Stimulated activated CD4-positive, alpha-beta T cell treated with anti-CD3 and anti-CD28 coated beads, Interleukin-2, amount 100 ng/mL, for 4 hours (primary cell): ENCODE data around the gene PAIP1.
"Not testable (repeated sequence)": the region's sequence is repeated elsewhere in the genome, so short reads cannot be mapped to it uniquely, and the experiment has no call there.

Source experiments
- DNase-seq: peaks from one replicate; pipeline ENCODE4 v3.0.0-alpha.2; 2020; ENCODE audit warnings: low read depth

The PAIP1 gene

DNA sequence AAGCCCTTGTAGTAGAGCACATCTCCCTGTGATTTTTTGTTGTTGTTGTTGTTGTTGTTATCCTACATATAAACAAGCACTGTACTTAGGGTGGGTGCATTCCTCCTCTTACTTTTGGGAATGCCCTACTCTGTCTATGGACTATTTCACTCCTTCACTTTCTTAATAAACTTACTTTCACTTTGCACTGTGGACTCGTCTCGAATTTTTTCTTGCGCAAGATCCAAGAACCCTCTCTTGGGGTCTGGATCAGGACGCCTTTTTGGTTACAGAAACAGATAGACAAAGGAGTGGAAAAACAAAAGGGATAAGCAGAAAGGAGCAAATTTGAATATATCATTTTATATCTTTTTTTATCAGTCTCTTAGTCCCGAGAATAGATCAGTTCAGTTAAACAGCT is 14.4 kb upstream of the PAIP1 start:
- DNase-seq, result no peak

DNA sequence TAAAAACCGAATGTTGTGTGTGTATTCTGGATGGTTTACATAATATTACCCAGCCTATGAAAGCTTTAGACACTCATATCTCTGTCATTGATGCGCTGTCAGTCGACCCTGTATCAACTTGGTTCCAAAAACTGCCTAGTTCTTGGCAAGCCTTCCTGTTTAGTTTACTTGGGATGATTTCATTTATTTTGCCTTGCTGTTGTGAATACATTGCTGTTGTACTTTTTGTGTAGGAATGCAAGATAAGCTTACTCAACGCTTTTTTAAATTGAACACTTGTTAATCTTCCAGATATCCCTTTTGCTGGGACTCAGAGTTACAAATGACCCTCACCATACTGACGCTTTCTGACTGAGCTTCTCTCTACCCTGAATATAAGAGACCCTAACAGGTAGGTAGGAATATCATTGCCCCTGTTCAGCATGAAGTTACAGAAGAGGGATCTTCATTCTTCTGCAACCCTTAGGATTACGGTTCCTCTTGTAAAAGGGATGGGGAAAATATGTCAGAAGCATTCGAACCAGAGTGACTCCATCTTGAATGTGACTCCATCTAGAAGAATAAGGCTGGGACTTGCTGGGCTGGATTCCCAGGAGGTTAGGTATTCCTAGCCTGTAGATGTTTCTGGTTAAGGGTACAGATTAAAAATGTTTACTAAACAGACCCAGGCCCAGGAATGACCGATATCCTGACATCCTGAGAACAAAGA is 13.7 kb upstream of the PAIP1 start:
- DNase-seq, result no peak

DNA sequence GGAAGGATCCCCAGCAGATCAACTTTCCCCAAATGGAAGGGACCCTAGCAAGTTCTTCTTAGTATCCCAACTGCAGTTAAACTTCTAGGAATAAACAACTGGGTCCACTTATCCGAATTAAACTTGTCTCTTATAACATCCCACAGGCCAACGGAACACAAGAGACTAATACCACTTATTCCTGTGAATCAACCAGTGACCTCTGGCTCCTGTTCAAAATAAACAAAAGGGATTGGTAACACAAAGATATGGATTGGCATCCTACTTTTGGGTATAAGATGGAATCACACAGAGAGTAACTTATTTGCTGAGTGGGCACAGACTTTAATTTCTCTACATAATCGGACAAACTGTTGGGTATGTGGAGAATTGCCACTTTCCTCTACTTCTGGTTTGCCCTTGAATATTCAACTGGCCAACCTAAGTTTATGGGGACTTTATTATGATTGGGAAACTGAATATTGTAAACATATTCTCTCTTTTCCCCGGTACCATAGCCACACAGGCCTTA is 12.4 kb upstream of the PAIP1 start:
- DNase-seq, result no peak

DNA sequence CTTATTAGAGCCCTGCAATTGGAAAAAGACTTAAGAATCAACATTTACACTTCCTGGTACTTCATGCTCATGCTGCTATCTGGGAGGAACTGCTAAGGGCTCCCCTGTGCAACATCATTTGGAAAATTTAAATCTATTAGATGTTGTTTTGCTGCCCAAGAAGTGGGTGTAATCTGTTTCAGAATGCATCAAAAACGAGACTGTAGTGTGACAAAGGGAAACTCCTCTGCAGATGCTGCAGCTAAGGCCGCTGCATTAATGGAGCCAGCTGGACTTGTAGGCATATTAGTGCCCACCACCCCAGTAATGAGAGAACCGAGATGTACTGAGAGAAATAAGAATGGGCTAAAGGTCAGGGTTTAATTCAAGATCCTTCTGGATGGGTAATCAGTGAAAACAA is 11.1 kb upstream of the PAIP1 start:
- no peak for DNase-seq

DNA sequence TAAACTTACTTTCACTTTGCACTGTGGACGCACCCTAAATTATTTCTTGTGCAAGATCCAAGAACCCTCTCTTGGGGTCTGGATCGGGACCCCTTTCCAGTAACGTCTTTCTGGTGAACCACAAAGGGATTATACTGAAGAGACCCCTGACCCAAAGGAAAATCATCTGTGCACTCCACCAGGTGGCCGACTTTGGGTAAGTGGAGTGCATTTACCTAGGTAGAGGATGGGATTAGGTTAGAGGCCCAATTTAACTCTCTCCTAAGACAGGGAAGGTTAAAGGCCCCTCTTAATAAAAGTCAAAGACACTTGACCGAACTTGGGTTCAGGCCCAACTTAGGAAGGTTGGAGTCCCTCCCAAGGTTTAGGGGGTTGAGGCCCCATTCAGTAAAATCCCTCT is 8.2 kb upstream of the PAIP1 start:
- DNase-seq, result no peak

DNA sequence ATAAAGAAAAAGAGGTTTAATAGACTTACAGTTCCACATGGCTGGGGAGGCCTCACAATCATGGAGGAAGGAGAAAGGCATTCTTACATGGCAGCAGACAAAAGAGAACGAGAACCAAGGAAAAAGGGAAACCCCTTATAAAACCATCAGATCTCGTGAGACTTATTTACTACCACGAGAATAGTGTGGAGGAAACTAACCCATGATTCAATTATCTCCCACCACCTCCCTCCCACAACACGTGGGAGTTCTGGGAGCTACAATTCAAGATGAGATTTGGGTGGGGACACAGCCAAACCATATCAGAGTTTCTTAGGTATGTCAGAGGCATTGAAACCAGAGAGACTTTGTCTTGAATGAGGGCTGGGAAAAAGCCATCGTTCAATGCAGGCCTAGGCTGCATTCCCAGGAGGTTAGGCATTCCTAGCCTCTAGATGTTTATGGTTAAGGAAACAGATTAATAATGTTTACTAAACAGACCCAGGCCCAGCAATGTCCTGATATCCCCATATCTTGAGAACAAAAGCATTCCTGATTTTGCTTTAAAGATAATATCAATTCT is 7.5 kb upstream of the PAIP1 start:
- DNase-seq, result no peak

DNA sequence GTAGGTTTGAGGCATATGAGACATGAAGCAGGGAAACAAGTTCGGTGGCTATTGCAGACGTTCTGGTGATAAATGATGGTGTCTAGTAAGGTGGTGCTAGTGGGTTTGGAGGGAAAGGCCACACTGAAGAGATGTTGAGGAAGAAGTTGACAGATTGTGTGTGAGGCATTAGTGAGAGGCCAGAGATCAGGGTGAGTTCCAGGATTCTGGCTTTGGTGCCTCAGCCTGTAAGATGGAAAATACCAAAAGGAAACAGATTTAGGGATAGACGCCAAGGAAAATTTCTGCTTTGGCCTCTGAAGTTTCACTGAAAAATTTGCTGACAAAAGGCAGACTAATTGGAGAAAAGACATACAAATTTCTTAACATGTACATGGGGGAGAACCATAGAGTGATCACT is 6.4 kb upstream of the PAIP1 start:
- DNase-seq, result no peak

DNA sequence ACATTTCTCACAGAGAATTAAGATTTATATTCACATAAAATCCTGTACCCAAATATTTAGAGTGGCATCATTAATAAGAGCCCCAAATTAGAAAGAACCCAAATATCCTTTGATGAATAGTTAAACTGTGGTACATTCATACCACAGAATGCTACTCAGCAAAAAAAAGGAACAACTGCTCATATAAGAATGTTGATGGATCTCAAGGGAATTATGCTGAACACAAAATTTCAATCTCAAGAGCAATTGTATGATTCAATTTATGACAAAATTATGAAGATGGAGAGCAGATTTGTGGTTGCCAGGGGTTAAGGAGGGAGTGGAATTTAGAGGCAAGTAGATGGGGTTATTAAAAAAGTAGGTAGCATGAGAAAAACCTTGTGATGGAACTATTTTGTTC is 4.5 kb upstream of the PAIP1 start:
- no peak for DNase-seq

DNA sequence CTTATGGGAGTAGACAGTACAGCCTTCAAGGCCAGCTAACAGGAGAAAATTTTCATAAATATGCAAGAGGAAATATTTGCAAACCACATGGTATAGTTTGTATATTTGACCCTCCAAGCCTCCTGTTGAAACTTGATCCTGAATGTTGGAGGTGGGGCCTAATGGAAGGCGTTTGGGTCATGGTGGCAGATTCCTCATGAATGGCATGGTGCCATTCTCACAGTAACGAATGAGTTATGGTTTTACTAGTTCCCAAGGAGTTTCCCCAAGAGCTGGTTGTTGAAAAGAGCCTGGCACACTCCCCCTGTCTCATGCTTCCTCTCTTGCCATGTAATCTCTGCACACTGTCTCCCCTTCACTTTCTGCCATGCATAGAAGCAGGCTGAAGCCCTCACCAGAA is 3.3 kb upstream of the PAIP1 start:
- no peak for DNase-seq

DNA sequence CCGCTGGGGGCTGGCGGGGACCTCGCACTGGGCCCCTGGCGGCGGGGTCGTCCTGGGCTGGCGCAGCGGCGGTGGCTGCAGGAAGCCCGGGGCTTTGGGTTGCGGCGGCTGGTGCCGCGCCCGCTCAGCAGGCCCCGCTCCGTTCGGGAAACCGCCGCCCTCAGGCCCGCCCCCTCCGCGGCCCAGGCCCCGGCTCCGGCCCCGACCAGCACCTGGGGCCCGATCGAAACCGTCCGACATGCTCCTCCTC is 345 bp downstream of the PAIP1 start:
- not testable (repeated sequence) for DNase-seq

DNA sequence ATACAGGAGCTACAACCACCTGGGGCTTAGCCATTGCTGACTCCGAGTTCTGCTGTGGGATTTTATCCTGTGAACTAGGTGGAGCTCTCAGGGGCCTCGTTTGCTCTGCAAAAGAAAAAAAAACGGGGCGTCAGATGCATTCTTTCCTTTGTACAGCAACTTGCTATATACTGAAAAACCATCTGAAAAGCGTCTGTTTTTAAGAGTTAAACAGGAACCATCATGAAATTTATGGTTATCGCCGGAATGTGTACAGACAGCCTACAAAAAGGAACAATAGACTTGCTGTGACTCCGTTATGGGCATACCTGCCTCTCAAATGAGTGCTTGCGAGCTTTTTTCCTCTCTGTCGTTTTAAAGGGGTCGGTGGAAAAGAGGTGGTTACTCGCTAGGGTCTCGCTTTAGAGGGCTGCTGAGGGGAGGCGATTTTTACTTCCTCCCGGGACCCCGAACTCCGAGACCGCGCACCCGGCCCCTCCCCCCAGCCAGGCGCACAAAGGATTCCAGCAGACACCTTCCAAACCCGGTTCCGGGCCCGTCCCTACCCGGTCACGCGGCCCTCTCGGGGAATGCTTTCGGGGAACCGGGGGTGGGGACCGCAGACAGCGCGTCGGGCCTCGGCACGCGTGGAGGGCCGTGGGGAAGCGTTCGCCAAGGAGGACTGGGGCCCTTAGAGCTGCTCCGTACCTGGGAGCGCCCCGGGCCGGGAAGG is 826 bp downstream of the PAIP1 start:
- DNase-seq, result peak; percentile 31

DNA sequence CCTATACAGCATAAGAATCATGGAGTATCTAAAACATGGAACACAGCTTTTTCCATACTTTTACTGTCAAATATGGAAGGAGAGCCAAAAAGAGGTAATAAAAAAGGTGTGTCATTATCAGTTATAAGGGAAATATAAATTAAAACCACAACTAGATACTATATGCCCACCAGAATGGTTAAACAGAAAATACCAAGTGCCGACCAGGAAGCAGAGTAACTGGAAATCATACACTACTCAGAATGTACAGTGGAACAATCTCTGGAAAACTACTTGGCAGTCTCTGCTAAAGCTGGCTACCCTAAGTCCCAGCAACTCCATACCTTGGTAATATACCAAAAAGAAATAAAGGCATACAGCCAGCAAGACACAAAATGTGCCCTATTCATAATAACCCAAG is 2.4 kb downstream of the PAIP1 start:
- no peak for DNase-seq

DNA sequence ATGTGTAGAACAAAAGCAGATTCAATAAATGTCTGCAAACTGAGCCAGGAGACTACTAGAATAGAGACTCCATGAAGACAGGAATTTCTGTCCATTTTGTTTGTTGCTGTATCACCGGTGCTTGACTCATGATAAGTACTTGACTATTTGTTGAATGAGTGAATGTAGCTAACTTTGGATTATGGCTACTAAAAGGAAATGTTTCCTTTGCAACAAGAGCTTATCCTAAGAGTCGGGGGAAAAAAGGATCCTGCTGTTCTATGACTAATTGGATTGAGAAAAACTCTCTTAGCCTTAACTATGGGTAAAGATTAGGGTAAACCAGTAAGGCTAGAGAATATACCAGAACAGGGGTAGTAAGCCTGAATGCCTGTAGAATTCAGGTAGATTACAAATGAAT is 3.5 kb downstream of the PAIP1 start:
- no peak for DNase-seq

DNA sequence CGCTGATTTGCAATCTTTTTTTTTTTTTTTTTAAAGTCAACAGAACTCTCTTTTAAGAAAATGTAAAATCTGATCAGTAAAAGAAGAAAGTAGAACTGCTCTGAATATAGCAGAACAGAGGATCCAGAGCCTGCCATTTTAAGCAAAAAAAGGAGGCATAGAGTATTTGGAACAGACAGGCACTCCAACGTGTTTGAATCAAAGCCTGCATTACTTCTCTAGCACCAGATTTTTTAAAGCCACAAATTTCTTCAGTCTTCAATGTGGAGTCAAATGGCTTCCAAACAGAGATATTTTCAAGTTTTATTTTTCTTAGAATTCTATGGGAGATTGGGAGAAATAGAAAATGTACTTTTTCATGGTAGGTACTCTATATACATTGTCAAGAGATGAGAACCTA is 5.1 kb downstream of the PAIP1 start:
- no peak for DNase-seq

DNA sequence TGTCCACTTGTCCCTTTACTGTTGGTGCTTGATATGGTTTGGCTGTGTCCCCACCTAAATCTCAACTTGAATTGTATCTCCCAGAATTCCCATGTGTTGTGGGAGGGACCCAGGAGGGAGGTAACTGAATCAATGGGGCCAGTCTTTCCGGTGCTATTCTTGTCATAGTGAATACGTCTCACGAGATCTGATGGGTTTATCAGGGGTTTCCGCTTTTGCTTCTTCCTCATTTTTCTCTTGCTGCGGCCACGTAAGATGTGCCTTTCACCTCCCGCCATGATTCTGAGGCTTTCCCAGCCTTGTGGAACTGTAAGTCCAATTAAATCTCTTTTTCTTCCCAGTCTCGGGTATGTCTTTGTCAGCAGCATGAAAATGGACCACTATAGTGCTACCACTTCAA is 7.6 kb downstream of the PAIP1 start:
- DNase-seq, result not testable (repeated sequence)

DNA sequence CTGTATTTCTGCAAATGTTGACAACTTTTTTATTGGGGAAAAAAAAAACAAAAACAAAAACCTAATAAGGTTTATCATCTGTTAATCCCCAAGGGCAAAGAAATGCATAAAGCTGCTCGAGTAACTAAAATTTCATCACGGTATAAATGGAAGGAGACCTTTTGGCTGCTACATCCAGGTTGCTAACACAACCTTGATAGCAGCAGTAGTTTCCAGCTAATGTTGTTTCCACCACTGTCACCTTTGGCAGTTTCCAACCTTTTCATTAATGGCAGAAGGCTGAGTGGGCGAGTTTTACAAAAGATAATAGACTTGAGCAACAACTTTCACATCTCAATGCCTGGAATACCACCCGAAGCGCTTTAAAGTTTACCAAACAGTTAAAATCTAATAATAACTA is 8.5 kb downstream of the PAIP1 start:
- DNase-seq, result no peak

DNA sequence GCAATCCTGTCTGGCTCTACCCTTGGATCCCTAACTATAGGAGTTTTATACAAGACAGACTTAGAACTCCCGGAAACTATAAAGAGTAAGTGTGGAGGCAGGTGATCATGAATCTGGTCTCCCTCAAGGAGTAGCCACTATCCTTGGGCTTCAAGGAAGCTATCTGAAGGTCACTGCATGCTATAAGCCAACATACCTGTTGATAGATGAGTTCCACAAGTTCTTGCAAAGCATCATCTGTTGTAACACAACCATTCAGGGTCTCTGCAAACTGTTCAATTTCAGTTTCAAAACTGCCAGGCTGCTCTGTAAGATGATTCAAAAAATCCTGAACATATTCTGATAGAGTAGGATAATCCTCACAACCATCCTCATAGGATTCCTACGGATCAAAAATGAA is 9.3 kb downstream of the PAIP1 start:
- no peak for DNase-seq

DNA sequence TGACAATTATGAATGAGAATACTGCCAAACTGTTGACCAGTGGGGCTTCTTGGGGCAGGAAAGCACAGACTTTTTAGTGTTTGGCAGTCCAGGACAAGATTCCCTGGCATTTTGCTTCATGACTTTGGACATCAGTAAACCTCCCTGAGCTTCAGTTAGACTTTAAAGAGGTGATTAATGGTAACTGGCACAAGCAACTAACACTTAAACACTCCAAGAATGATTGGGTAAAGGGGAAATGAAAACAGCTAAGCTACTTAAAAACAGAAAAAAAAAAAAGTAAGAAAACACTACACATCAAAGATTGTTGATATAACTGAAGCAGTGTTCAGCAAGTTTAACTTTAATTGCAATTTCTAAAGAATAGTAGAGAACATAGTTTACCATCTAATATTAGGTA is 13.4 kb downstream of the PAIP1 start:
- no peak for DNase-seq

DNA sequence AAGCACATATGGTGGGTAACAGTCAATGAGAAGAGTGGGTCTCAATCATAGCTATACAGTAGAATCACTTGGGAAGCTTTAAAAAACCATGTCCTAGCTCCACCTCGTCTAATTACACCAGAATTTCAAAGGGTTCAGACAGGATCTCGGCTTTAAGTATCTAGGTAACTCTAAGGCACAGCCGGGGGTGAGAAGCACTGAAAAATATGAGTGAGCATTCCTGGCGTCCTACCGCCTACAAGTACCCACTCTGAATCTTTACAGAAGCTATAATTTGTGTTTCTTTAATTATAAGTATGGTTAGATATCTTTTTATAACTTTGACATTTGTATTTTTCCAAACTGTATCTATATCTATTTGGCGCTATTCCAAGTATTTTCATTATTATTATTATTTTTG is 16.1 kb downstream of the PAIP1 start:
- DNase-seq, result no peak

DNA sequence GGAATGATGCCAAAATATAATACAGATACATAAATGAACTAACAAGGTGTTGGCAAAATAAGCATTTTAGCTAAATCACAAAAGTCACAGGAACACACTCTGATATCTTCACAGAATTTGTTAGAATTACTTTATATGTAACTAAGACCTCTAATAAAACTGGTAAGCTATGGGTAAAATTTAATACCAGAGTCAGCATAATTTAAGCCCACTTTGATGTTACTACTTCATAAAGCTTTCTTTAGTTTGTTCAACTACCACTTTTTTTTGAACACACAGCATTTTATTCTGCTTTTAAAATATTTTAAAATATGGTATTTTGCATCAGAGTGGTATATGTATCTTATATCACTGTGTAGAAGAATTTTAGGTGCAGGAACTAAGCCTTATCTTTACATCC is 19.9 kb downstream of the PAIP1 start:
- DNase-seq, result no peak

DNA sequence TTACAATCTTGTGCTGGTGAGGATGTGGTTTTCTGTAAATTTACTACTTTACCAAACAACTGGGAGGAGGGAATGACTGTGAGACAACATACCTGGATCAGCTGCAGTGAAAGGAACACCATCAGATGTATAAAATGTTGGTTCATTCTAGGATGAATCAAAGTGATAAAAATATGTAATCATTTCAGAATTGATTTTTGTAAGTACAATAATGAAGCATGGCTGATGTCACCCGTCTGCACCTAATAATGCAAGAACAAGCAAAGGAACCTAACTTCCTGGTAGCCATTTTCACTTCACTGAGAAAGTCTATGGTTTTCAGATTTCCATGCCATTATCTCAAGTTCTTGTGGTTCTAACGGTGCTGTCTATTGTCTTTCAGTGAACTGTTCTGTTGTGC is 23.2 kb downstream of the PAIP1 start:
- DNase-seq, result no peak

DNA sequence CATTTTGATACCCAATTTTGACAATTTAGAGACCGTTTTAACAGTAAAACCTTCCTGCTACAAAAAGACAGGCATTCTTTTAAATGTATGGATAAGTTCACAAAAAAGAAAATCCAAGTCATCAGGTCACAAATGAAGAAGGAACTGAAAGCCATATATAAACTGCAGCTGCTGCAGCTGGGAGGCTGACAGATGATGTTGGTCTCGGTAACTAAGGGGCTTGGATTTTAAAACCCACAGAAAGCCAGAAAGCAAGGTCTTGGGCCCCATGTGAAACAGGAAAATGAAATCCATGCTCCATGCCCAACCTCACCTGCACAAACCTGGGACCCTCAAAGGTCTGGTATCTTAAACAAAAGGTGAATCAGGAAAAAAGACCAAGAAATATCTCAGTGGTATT is 26.2 kb downstream of the PAIP1 start:
- no peak for DNase-seq

DNA sequence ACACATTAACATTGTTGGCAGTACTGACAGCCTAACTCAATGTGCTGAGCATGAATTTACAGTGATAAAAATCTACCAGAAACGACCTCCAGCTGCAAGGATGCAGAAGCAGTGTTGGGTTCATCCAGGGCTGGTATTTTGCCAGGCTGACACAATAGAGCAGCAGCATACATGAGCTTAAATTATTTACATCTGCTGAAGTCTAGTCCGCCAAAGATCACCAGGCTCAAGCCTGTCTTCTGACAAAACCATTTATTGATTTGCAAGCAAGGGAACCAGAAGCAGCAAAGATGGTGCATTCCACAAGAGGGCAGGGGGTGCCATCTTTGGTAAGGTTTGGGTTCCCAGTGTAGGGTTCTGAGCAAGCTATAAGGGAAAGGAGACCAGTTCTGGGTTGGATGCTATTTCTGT is 33.2 kb downstream of the PAIP1 start:
- DNase-seq, result no peak

DNA sequence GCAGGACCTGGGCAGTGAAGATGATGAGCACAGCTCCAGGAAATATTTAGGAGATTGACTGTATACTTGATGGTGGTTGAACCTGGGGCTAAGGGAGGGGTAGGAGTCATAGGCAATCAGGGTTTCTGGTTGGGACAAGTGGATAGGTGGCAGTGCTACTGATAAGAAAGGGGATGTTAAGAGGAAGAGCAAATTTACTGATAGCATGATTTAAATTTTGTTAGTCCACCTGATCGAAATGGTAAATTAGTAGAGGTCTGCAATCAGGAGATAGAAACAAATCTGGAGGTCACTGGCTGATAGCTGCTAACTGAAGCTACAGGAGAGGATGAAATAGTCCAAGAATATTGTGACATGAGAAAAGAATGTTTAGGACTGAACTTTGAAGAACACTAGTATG is 36.3 kb downstream of the PAIP1 start:
- no peak for DNase-seq
